Measurements from ENCODE around the gene WNT7B. TPM values are rescaled to one million over a fixed set of nuclear protein-coding genes. Genes with fewer than 3 reads are reported as not detected.

WNT7B gene
- total RNA-seq, 1 donor from 2014 or later: not detected

DNA sequence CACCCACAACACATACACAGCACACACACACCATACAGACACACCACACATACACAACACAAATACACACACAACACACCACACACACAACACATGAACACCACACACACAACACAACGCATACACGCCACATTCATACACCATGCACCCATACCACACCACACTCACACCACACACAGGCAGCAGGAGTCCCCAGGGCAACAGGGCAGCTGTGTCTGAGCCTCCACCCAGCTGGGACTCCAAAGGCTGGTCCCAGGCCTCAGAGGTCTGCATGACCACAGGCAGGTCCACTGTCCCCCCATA lies 3.3 kb upstream of the WNT7B start:
- Histone ChIP-seq H3K27ac (no peak overlapping the region), H3K27me3 (peaks cover 17% of the 10 kb centered on the region), H3K4me3 (no peak overlapping the region), H3K36me3 (no peaks in the 10 kb centered on the region), H3K4me1 (peaks cover 13 to 15% of the 10 kb centered on the region in 2 donors), H3K9me3 (no peaks in the 10 kb centered on the region)
- intact Hi-C loops (cut with DNase I): no loop called here
- DNase-seq (ENCODE audit: low spot score in 2 of 2): no peak
- no peak for TF ChIP-seq CTCF (IDR thresholded peaks at IDR 0.05)

DNA sequence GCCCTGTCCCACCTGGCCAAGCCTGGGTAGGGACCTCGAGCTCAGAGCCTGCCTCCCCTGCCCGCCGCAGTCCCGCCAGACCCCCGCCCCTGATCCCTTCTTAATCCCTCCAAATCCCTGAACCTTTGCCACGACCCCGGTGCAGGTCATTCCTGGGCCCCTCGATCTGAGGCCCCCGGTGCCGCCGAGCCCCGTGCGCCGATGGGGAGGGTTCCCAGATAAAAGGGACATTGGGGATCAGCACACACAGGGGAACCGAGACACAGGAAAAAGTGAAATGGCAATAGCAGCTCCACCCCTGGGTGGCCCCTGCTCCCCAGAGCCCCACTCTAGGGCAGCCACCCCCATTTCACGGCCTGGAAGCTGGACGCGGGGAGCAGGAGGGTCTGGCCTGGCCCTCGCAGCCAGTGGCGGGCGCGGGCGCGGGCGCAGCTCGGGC lies 1.3 kb upstream of the WNT7B start:
- intact Hi-C loops (cut with DNase I): no loop called here
- Histone ChIP-seq H3K27me3 (peaks cover 27% of the 10 kb centered on the region), H3K36me3 (no peaks in the 10 kb centered on the region), H3K4me3 (peak overlapping the region; percentile 66 to 68), H3K4me1 (peaks cover 13 to 15% of the 10 kb centered on the region in 2 donors), H3K9me3 (no peaks in the 10 kb centered on the region), H3K27ac (no peak overlapping the region)
- no peak for DNase-seq (ENCODE audit: low spot score in 2 of 2)
- TF ChIP-seq CTCF (IDR thresholded peaks at IDR 0.05): no peak

DNA sequence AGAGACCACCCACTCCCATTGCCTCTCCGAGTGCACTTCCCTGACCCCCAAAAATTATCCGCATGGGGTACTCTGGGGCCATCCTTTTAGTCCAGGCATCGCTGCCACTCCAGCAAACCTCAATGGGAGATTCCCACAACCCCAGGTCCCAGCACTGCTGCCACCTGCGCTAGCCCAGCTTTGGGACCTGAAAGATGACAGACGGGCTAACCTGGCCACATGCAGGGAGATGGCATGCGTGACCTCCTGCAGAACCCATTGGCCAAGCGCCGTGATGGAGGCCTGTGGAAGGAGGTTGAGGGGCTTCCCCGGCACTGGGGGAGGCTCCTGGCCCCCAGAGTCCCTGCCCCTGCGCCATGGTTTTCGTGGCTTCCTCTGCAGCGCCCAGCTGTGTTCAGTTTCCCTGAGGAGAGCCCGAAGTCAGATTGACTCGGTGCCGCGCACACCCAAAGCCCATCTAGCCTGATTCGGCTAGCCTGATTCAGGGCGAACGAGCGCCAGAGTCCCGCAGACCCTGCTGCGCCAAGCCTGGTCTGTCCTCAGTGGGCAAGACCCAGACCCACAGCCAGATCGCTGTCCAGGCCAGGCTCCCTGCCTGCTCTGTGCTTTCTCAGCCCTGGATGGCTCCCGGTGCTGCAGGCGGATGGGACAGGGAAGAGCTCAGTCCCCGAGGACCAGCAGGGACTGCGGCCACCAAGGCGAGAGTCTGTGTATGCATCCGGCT lies 751 bp upstream of the WNT7B start:
- peak overlapping the region in 1 of 2 donors; percentile 30 for H3K4me3 ChIP-seq
- H3K9me3 ChIP-seq: no peaks in the 10 kb centered on the region
- DNase-seq (ENCODE audit: low spot score in 2 of 2): no peak
- TF ChIP-seq CTCF (IDR thresholded peaks at IDR 0.05): no peak
- H3K36me3 ChIP-seq: no peaks in the 10 kb centered on the region
- H3K27ac ChIP-seq: no peak overlapping the region
- intact Hi-C loops (cut with DNase I): no loop called here
- peaks cover 29% of the 10 kb centered on the region for H3K27me3 ChIP-seq
- peaks cover 13 to 15% of the 10 kb centered on the region in 2 donors for H3K4me1 ChIP-seq

- DNase-seq (ENCODE audit: low spot score in 2 of 2): no peak
- intact Hi-C loops (cut with DNase I): no loop called here
- Histone ChIP-seq H3K27me3 (peaks cover 36% of the 10 kb centered on the region), H3K27ac (no peak overlapping the region), H3K4me1 (peaks cover 13 to 21% of the 10 kb centered on the region in 2 donors), H3K36me3 (no peaks in the 10 kb centered on the region), H3K9me3 (no peaks in the 10 kb centered on the region), H3K4me3 (peak overlapping the region; percentile 33 to 46)
- no peak for TF ChIP-seq CTCF (IDR thresholded peaks at IDR 0.05)
Measured at GRCh38 chr22:45976254-45977002, 534 bp downstream of the WNT7B start.

DNA sequence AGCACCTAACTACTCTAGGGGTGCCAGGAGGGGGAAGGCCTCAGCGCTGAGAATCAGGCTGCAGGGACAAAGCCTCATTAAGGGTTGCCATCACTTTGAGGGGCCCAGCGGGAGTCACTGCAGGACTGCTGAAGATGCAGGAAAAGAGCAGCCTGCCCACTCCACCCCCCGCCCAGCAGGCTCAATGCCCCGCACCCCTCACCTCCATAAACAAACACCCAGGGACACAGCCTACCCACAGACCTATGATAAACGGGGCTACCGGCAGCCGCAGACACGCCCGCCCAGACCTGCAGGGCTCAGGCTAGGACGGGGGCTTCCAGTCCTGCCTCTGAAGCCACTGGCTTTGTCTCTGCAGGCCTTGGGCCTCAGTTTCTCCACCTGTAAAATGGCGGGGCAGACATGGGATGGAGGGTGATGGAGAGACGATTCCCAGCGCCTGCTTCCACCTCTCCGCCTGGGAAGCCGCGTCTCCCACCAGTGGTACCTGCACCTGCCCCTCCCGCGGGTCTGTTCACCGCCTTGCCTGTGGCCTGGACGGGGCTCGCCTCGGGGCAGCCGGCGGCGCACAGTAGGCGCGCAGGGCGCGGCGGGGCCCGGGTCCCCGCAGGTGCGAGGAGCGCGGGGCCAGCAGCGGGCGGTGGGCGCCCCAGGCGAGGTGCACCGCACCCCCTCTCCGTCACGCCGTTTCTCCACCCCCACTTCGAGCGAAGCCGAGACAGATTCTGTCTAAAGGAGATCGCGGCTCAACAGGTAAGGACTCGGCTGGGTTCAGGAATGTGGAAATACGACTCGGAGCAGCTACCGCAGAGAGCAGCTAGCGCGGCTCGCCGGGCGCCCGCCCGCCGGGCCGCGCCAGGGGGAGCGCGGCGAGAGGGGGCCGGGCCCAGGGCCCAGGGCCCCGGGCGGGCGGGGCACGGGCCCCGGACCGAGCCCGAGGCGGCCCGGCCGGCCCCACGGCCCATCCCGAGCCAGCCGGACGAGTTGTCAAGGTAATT lies 1.5 kb downstream of the WNT7B start:
- Histone ChIP-seq H3K36me3 (no peaks in the 10 kb centered on the region), H3K27me3 (peaks cover 40% of the 10 kb centered on the region), H3K4me3 (peak overlapping the region; percentile 39 to 46), H3K4me1 (peaks cover 13 to 30% of the 10 kb centered on the region in 2 donors), H3K27ac (no peak overlapping the region), H3K9me3 (no peaks in the 10 kb centered on the region)
- no peak for TF ChIP-seq CTCF (IDR thresholded peaks at IDR 0.05)
- no peak for DNase-seq (ENCODE audit: low spot score in 2 of 2)
- intact Hi-C loops (cut with DNase I): no loop called here
